BE2C (cell line): Measurements from ENCODE around the gene SURF1.
"Not testable (repeated sequence)": the region's sequence is repeated elsewhere in the genome, so short reads cannot be mapped to it uniquely, and the experiment has no call there.

Experiments used
- DNase-seq: peaks from one replicate; pipeline ENCODE4 v3.0.0-alpha.2; 2020
- H3K27me3 ChIP-seq: fragments of 250-450 bp; sonication (Bioruptor Pico); 2 replicates; pipeline ENCODE4 v1.5.1; 2020; ENCODE audit warnings: mild to moderate bottlenecking
- H3K36me3 ChIP-seq: fragments of 250-450 bp; sonication (Bioruptor Pico); 2 replicates; pipeline ENCODE4 v1.5.1; 2020; ENCODE audit warnings: mild to moderate bottlenecking
- H3K4me1 ChIP-seq: fragments of 250-450 bp; sonication (Bioruptor Pico); 2 replicates; pipeline ENCODE4 v1.5.1; 2020
- H3K4me3 ChIP-seq: 2 replicates; pipeline ENCODE4 v1.5.1; 2011; ENCODE audit warnings: low read depth, low read length
- H3K9me3 ChIP-seq: fragments of 250-450 bp; sonication (Bioruptor Pico); 2 replicates; pipeline ENCODE4 v1.5.1; 2020
- CTCF ChIP-seq: IDR thresholded peaks from 2 replicates; pipeline ENCODE4 v1.5.1; 2012; ENCODE audit warnings: mild to moderate bottlenecking, low read depth, low read length

SURF1 gene

GRCh38 chr9:133320421-133320881, 35.8 kb downstream of the SURF1 start:
- H3K9me3 ChIP-seq: no peaks in the 10 kb centered on the region; the same call in 1 of the 2 replicates
- DNase-seq: no peak
- H3K36me3 ChIP-seq: no peaks in the 10 kb centered on the region
- TF ChIP-seq CTCF: no peak; the same call in 1 of the 2 replicates
- no peaks in the 10 kb centered on the region for H3K27me3 ChIP-seq
- no peaks in the 10 kb centered on the region for H3K4me1 ChIP-seq
- no peak overlapping the region for H3K4me3 ChIP-seq

DNA sequence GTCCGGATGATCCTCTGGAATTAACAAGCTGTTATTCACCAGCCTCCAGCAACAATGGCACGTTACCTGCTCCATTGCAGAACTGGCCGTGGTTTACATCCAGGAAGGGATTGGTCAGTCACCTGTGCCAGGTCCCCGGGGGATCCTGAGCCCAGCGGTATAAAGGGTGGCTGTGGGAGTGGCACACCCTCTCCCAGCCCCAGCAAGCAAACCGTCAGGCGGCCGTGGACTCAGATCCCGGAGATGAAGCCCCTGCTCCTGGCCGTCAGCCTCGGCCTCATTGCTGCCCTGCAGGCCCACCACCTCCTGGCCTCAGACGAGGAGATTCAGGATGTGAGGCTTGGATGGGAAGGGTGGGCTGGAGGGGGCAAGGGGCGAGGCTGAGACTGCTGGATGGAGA, 38.7 kb downstream of the SURF1 start:
- H3K4me3 ChIP-seq, H3K4me1 ChIP-seq, H3K27me3 ChIP-seq, H3K9me3 ChIP-seq, DNase-seq, H3K36me3 ChIP-seq: not testable (repeated sequence)

- no peak for DNase-seq
- H3K9me3 ChIP-seq: no peaks in the 10 kb centered on the region; the same call in 1 of the 2 replicates
- H3K27me3 ChIP-seq: no peaks in the 10 kb centered on the region
- H3K4me1 ChIP-seq: no peaks in the 10 kb centered on the region
- no peak for TF ChIP-seq CTCF
- no peaks in the 10 kb centered on the region for H3K36me3 ChIP-seq
- no peak overlapping the region for H3K4me3 ChIP-seq
Observed at GRCh38 chr9:133315997-133316396, 40.3 kb downstream of the SURF1 start.

DNA sequence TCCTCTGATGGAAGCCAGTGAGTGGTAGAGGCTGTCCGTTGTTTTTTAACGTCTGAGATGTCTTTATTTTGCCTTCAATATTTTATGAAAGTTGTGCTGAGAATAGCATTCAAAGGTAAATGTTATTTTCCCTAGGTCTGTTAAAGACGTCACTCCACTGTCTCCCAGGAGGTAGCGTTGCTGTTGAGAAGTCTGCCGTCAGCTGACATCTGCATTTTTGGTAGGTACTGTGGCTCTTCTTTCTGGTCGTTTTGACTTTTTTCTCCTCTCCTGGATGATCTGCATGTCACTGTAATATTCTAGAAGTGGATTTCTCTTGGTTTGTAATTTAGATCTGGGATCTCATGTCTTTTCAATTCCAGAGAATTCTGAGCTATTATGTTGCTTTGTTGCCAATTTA, 46.7 kb downstream of the SURF1 start:
- TF ChIP-seq CTCF: no peak
- no peak overlapping the region for H3K4me3 ChIP-seq
- no peaks in the 10 kb centered on the region for H3K36me3 ChIP-seq
- no peaks in the 10 kb centered on the region for H3K4me1 ChIP-seq
- H3K27me3 ChIP-seq: no peaks in the 10 kb centered on the region; the same call in 1 of the 2 replicates
- DNase-seq: no peak
- no peaks in the 10 kb centered on the region for H3K9me3 ChIP-seq

DNA sequence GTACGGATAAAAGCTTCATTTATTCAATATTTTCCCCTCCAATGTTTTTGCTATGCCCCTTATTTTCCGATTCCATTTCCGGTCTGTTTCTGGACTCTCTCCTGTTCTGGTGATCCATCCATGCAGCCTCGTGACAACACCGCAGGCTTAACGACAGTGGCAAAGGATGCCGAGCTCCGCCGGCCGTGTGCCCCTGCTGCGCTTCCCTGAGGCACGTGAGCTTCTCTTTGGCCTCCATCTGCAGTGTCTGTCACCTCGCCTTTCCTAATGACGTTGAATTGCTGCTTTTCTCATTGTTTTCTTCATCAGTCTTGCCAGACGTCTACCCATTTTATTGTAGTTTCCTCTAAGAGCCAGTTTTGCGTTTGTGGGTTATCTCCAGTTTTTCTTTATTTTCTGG, 49.0 kb downstream of the SURF1 start:
- DNase-seq: no peak
- no peaks in the 10 kb centered on the region for H3K36me3 ChIP-seq
- no peaks in the 10 kb centered on the region; the same call in 1 of the 2 replicates for H3K27me3 ChIP-seq
- no peak for TF ChIP-seq CTCF
- no peaks in the 10 kb centered on the region for H3K9me3 ChIP-seq
- no peaks in the 10 kb centered on the region for H3K4me1 ChIP-seq
- H3K4me3 ChIP-seq: no peak overlapping the region

DNA sequence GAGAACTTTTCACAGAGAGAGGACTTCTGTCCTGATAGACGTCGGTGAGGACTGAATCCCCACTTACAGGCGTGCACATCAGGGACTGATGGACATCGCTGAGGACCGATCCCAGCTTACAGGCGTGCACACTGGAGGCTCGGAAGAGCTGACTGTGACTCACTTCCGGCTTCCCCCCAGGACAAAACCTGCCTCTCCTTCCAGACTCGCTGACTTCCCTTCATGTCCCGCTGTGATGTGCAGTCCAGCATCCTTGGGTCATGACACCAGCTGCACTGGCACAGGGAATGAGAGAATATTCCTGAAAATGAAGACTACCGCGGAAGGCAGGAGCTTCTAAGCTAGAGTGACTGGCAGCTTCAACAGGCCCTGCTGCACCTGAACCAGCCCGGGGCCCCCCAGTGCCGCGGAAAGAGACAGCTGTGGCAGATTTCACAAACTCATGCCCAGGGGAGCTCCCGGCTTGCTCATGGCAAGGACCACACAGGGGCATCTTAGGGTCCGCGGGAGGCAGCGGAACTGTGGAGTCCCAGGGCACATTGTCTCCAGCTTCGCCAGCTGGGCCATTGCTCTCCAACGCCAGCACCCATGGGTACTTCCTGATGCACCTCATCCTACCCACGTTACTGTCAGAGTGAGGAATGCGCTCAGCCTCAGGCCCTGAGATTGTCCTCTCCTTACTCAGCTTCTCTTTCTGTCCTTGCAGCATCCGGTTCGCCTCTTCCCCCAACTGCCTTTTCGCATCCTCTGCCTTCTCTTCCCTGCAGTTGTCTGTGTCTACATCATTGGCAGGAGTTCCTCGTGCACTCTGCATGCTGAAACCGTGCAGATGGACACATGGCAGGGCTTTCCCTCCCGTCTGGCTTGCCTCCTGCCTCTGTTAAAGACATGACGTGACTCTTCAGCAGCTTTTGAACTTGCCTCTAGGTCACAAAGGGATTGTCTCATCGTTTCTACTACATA, 49.8 kb downstream of the SURF1 start:
- Histone ChIP-seq H3K4me1 (no peaks in the 10 kb centered on the region), H3K9me3 (no peaks in the 10 kb centered on the region), H3K4me3 (no peak overlapping the region), H3K27me3 (no peaks in the 10 kb centered on the region; the same call in 1 of the 2 replicates), H3K36me3 (no peaks in the 10 kb centered on the region)
- TF ChIP-seq CTCF: no peak
- DNase-seq: no peak
